ENCODE measurements around the gene PLCB1.
"Not testable (repeated sequence)": the region's sequence is repeated elsewhere in the genome, so short reads cannot be mapped to it uniquely, and the experiment has no call there.

The PLCB1 gene

DNA sequence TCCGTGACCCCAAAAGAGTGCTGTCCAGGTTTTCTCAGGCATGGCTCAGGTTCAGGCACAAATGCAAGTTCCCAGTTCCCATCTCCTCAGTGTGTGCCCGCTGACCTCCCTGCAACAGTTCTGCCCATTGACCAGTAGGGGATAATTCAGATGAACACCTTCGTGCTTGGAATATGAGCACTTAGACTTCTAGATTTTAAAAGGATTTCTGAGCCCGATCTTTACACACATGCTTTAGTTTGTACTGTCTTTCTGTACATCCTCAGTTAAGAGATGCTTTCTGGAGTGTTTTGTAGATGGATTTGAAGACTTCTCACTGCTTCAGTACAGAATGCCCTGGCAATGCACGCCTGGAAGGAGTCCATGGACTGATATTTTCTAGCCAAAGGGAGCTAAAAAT lies 697.2 kb downstream of the PLCB1 start:
- Histone ChIP-seq H4K12ac (ENCODE audit: low read depth, low read length) (no peak overlapping the region), H4K8ac (ENCODE audit: low read depth, low read length) (no peak overlapping the region), H2AFZ (ENCODE audit: insufficient read depth, low read length, poor library complexity) (no peak overlapping the region), H3K79me1 (ENCODE audit: low read length) (no peaks in the 10 kb centered on the region), H4K91ac (ENCODE audit: low read depth, low read length) (no peak overlapping the region), H3K79me2 (ENCODE audit: control insufficient read depth, insufficient read depth, low read length, poor library complexity) (no peaks in the 10 kb centered on the region), H2AK5ac (ENCODE audit: low read length) (no peak overlapping the region), H2BK12ac (ENCODE audit: low read length) (no peak overlapping the region), H3K27me3 (ENCODE audit: insufficient read depth, low read length) (no peaks in the 10 kb centered on the region), H3K23ac (ENCODE audit: low read length) (no peak overlapping the region), H3K18ac (ENCODE audit: low read length) (no peak overlapping the region), H3K36me3 (ENCODE audit: control insufficient read depth in 1 of 2, insufficient read depth in 2 of 2, low read length in 2 of 2) (no peaks in the 10 kb centered on the region), H2BK120ac (ENCODE audit: insufficient read depth, low read length, poor library complexity) (no peak overlapping the region), H3K27ac (ENCODE audit: low read depth, low read length) (no peak overlapping the region), H3K4ac (ENCODE audit: low read depth, low read length) (no peak overlapping the region), H3K14ac (ENCODE audit: low read length) (no peak overlapping the region), H3K9me3 (ENCODE audit: insufficient read depth, low read depth, low read length) (no peaks in the 10 kb centered on the region), H3K4me2 (ENCODE audit: low read length) (no peak overlapping the region), H3K4me3 (ENCODE audit: low read depth, low read length) (no peak overlapping the region), H2BK5ac (ENCODE audit: low read depth, low read length, poor library complexity) (no peak overlapping the region), H3K4me1 (ENCODE audit: control insufficient read depth in 1 of 2, insufficient read depth in 2 of 2, low read length in 2 of 2) (no peaks in the 10 kb centered on the region), H3K9ac (ENCODE audit: low read length) (no peak overlapping the region)
- DNase-seq = peak in 1 of 2 donors; percentile 5
- no CpG with 5 or more reads among the region's 5 CpGs for WGBS (ENCODE audit: extremely low coverage, insufficient coverage, insufficient read length)

DNA sequence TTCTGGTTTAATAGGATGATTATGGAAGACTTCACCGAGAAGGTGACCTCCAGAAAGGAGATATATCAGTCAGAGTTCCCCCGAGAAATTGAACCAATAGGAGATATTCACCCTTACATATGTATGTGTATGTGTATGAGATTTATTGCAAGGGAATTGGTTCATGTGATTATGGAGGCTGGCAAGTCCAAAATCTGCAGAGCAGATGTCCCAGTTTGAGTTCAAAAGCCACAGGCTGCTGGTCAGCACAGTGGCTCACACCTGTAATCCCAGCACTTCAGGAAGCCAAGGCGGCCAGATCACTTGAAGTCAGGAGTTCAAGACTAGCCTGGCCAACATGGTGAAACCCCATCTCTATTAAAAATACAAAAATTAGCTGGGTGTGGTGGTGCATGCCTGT lies 702.2 kb downstream of the PLCB1 start:
- not testable (repeated sequence) for H4K91ac ChIP-seq (ENCODE audit: low read depth, low read length); H3K4me1 ChIP-seq (ENCODE audit: control insufficient read depth in 1 of 2, insufficient read depth in 2 of 2, low read length in 2 of 2); H4K8ac ChIP-seq (ENCODE audit: low read depth, low read length); H3K18ac ChIP-seq (ENCODE audit: low read length); H2AK5ac ChIP-seq (ENCODE audit: low read length); DNase-seq; H3K36me3 ChIP-seq (ENCODE audit: control insufficient read depth in 1 of 2, insufficient read depth in 2 of 2, low read length in 2 of 2); H3K79me1 ChIP-seq (ENCODE audit: low read length); H3K4ac ChIP-seq (ENCODE audit: low read depth, low read length); H3K27me3 ChIP-seq (ENCODE audit: insufficient read depth, low read length); H3K14ac ChIP-seq (ENCODE audit: low read length); H2BK120ac ChIP-seq (ENCODE audit: insufficient read depth, low read length, poor library complexity); H3K4me3 ChIP-seq (ENCODE audit: low read depth, low read length); H3K27ac ChIP-seq (ENCODE audit: low read depth, low read length); H3K9ac ChIP-seq (ENCODE audit: low read length); H4K12ac ChIP-seq (ENCODE audit: low read depth, low read length); H3K23ac ChIP-seq (ENCODE audit: low read length); H2AFZ ChIP-seq (ENCODE audit: insufficient read depth, low read length, poor library complexity); H2BK12ac ChIP-seq (ENCODE audit: low read length); H3K9me3 ChIP-seq (ENCODE audit: insufficient read depth, low read depth, low read length); H3K4me2 ChIP-seq (ENCODE audit: low read length); H3K79me2 ChIP-seq (ENCODE audit: control insufficient read depth, insufficient read depth, low read length, poor library complexity); H2BK5ac ChIP-seq (ENCODE audit: low read depth, low read length, poor library complexity)
- WGBS (ENCODE audit: extremely low coverage, insufficient coverage, insufficient read length) = no CpG with 5 or more reads among the region's 3 CpGs

DNA sequence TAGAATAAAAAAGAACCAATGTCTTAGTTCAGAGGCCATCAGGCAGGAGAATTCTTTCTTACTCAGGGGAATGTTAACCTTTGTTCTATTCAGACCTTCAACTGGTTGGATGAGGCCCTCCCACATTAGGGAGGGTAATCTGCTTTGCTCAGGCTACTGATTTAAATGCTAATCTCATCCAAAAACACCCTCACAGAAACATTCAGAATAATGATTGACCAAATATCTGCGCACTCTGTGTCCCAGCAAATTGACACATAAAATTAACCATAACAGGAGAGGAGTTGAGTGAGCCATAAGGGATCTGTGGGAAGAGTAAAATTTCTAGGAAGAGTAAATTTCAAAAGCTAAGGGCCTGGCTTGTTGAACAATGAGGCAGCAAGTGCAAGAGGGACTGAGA lies 702.8 kb downstream of the PLCB1 start:
- H3K27ac ChIP-seq (ENCODE audit: low read depth, low read length) = no peak overlapping the region
- no peak overlapping the region for H3K4me3 ChIP-seq (ENCODE audit: low read depth, low read length)
- H4K91ac ChIP-seq (ENCODE audit: low read depth, low read length) = no peak overlapping the region

DNA sequence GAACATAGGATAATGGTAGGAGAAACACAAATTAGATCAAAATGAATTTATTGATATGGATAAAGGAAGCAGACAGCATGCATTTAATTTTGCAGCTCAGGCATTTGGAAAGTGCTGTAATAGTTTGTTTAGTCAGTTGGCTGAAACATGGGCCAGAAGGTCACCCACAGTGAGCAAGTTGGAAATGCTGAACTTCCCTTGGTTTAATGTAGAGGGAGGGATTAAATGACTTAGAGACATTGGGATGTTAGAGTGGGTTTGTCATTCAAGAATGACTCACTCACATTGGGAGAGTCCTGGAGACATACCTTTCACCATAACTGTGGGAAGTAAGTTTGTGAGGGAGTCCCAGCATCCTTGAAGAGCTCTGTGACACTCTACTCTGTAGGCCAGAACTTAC lies 705.3 kb downstream of the PLCB1 start:
- no peaks in the 10 kb centered on the region for H3K36me3 ChIP-seq (ENCODE audit: control insufficient read depth in 1 of 2, insufficient read depth in 2 of 2, low read length in 2 of 2)
- H2BK120ac ChIP-seq (ENCODE audit: insufficient read depth, low read length, poor library complexity) = no peak overlapping the region
- H2AFZ ChIP-seq (ENCODE audit: insufficient read depth, low read length, poor library complexity) = no peak overlapping the region
- no peak overlapping the region for H4K8ac ChIP-seq (ENCODE audit: low read depth, low read length)
- H3K27me3 ChIP-seq (ENCODE audit: insufficient read depth, low read length) = no peaks in the 10 kb centered on the region
- no peak overlapping the region for H3K4ac ChIP-seq (ENCODE audit: low read depth, low read length)
- no peak overlapping the region for H3K14ac ChIP-seq (ENCODE audit: low read length)
- H3K9ac ChIP-seq (ENCODE audit: low read length) = no peak overlapping the region
- no peak for DNase-seq
- no peak overlapping the region for H3K23ac ChIP-seq (ENCODE audit: low read length)
- H2BK5ac ChIP-seq (ENCODE audit: low read depth, low read length, poor library complexity) = no peak overlapping the region
- H4K12ac ChIP-seq (ENCODE audit: low read depth, low read length) = no peak overlapping the region
- H3K4me1 ChIP-seq (ENCODE audit: control insufficient read depth in 1 of 2, insufficient read depth in 2 of 2, low read length in 2 of 2) = peaks cover 0 to 4% of the 10 kb centered on the region in 2 experiments
- no peak overlapping the region for H3K4me2 ChIP-seq (ENCODE audit: low read length)
- no peak overlapping the region for H2AK5ac ChIP-seq (ENCODE audit: low read length)
- no peak overlapping the region for H2BK12ac ChIP-seq (ENCODE audit: low read length)
- H3K27ac ChIP-seq (ENCODE audit: low read depth, low read length) = no peak overlapping the region
- H3K79me1 ChIP-seq (ENCODE audit: low read length) = no peaks in the 10 kb centered on the region
- H3K4me3 ChIP-seq (ENCODE audit: low read depth, low read length) = no peak overlapping the region
- H3K18ac ChIP-seq (ENCODE audit: low read length) = no peak overlapping the region
- H4K91ac ChIP-seq (ENCODE audit: low read depth, low read length) = no peak overlapping the region
- H3K79me2 ChIP-seq (ENCODE audit: control insufficient read depth, insufficient read depth, low read length, poor library complexity) = no peaks in the 10 kb centered on the region
- H3K9me3 ChIP-seq (ENCODE audit: insufficient read depth, low read depth, low read length) = no peaks in the 10 kb centered on the region

More for the DNA sequence above, 702.8 kb downstream of the PLCB1 start:
- no peak overlapping the region for H3K9ac ChIP-seq (ENCODE audit: low read length)
- no peaks in the 10 kb centered on the region for H3K79me2 ChIP-seq (ENCODE audit: control insufficient read depth, insufficient read depth, low read length, poor library complexity)
- H3K18ac ChIP-seq (ENCODE audit: low read length) = no peak overlapping the region
- H3K79me1 ChIP-seq (ENCODE audit: low read length) = no peaks in the 10 kb centered on the region
- no peak overlapping the region for H2BK120ac ChIP-seq (ENCODE audit: insufficient read depth, low read length, poor library complexity)
- no peak overlapping the region for H2BK5ac ChIP-seq (ENCODE audit: low read depth, low read length, poor library complexity)
- no peaks in the 10 kb centered on the region for H3K27me3 ChIP-seq (ENCODE audit: insufficient read depth, low read length)
- H4K8ac ChIP-seq (ENCODE audit: low read depth, low read length) = no peak overlapping the region
- H4K12ac ChIP-seq (ENCODE audit: low read depth, low read length) = no peak overlapping the region
- H3K4me1 ChIP-seq (ENCODE audit: control insufficient read depth in 1 of 2, insufficient read depth in 2 of 2, low read length in 2 of 2) = peaks cover 0 to 4% of the 10 kb centered on the region in 2 experiments
- WGBS (ENCODE audit: extremely low coverage, insufficient coverage, insufficient read length) = no CpG with 5 or more reads among the region's 1 CpG
- no peak overlapping the region for H3K4me2 ChIP-seq (ENCODE audit: low read length)
- no peak overlapping the region for H3K23ac ChIP-seq (ENCODE audit: low read length)
- H3K4ac ChIP-seq (ENCODE audit: low read depth, low read length) = no peak overlapping the region
- DNase-seq = no peak
- H3K36me3 ChIP-seq (ENCODE audit: control insufficient read depth in 1 of 2, insufficient read depth in 2 of 2, low read length in 2 of 2) = no peaks in the 10 kb centered on the region
- no peak overlapping the region for H2AK5ac ChIP-seq (ENCODE audit: low read length)
- H2AFZ ChIP-seq (ENCODE audit: insufficient read depth, low read length, poor library complexity) = no peak overlapping the region
- H3K9me3 ChIP-seq (ENCODE audit: insufficient read depth, low read depth, low read length) = no peaks in the 10 kb centered on the region
- no peak overlapping the region for H2BK12ac ChIP-seq (ENCODE audit: low read length)
- H3K14ac ChIP-seq (ENCODE audit: low read length) = no peak overlapping the region

All from trophoblast cell (in vitro differentiated cells and primary cell).